Body of pancreas (tissue), 4 donors: Measurements from ENCODE around the gene VN1R4.

ENCODE experiments used
- CTCF ChIP-seq, 7 experiments: fragments of 450-650 bp in 4 of 7; fragments of 200-600 bp in 3 of 7; sonication (generic) in 3 of 7; IDR thresholded peaks; one replicate each; pipeline ENCODE4 v1.5.1; 2016 to 2019; ENCODE audit warnings: antibody characterized with exemption in 7 of 7
- POLR2A ChIP-seq, 3 donors: fragments of 450-650 bp; IDR thresholded peaks; one replicate each; pipeline ENCODE4 v1.6.1; 2016; ENCODE audit warnings: antibody characterized with exemption in 3 of 3, mild to moderate bottlenecking in 2 of 3

- TF ChIP-seq CTCF (IDR thresholded peaks at IDR 0.05) (no peak), POLR2A (IDR thresholded peaks at IDR 0.05) (no peak)
These were observed 30.3 kb downstream of the VN1R4 start for GRCh38 chr19:53237114-53237777.
